Measurements from ENCODE around the gene RBM4B. TPM values are rescaled to one million over a fixed set of nuclear protein-coding genes. Genes with fewer than 3 reads are reported as not detected.

The RBM4B gene
- total and polyA plus RNA-seq, 2 of the 13 experiments (the other 11 are each of a cell fraction or from before 2014, with no cell fraction given) = 25.8 to 32.4 TPM

GRCh38 chr11:66677599-66678375 is at the start of gene RBM4B (continued):
- TF ChIP-seq, protein P1, sequence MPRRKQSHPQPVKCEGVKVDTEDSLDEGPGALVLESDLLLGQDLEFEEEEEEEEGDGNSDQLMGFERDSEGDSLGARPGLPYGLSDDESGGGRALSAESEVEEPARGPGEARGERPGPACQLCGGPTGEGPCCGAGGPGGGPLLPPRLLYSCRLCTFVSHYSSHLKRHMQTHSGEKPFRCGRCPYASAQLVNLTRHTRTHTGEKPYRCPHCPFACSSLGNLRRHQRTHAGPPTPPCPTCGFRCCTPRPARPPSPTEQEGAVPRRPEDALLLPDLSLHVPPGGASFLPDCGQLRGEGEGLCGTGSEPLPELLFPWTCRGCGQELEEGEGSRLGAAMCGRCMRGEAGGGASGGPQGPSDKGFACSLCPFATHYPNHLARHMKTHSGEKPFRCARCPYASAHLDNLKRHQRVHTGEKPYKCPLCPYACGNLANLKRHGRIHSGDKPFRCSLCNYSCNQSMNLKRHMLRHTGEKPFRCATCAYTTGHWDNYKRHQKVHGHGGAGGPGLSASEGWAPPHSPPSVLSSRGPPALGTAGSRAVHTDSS (CRISPR knock-in tag; conservative IDR thresholded peaks at IDR 0.05) = no peak
- TF ChIP-seq AHR (CRISPR knock-in tag; IDR thresholded peaks at IDR 0.05) (no peak), GLI4 (CRISPR knock-in tag; IDR thresholded peaks at IDR 0.05; ENCODE audit: borderline replicate concordance) (no peak), CENPBD1 (CRISPR knock-in tag; IDR thresholded peaks at IDR 0.05; ENCODE audit: borderline replicate concordance, low read depth) (no peak), MAFK (conservative IDR thresholded peaks at IDR 0.05 in 1 of 2, IDR thresholded peaks at IDR 0.05 in 1 of 2; ENCODE audit: low read length in 2 of 2) (no peak), IKZF1 (IDR thresholded peaks at IDR 0.05) (no peak), MYPOP (CRISPR knock-in tag; IDR thresholded peaks at IDR 0.05) (0 out of 2 replicates have a peak, but pooled peaks have one; percentile 14), PCBP1 (IDR thresholded peaks at IDR 0.05; ENCODE audit: borderline replicate concordance, low read depth, low read length) (no peak), NFIC (IDR thresholded peaks at IDR 0.05; ENCODE audit: low read length) (no peak), ETS1 (CRISPR knock-in tag; IDR thresholded peaks at IDR 0.05) (no peak), ZNF510 (CRISPR knock-in tag; IDR thresholded peaks at IDR 0.05; ENCODE audit: low read depth) (no peak), ZNF264 (CRISPR knock-in tag; IDR thresholded peaks at IDR 0.05) (0 out of 2 replicates have a peak, but pooled peaks have one; percentile 28), HES4 (CRISPR knock-in tag; IDR thresholded peaks at IDR 0.05; ENCODE audit: borderline replicate concordance) (no peak), HNF1B (CRISPR knock-in tag; IDR thresholded peaks at IDR 0.05) (peak; percentile 50; the same call in 1 of the 2 replicates)
- TF ChIP-seq, protein P2, sequence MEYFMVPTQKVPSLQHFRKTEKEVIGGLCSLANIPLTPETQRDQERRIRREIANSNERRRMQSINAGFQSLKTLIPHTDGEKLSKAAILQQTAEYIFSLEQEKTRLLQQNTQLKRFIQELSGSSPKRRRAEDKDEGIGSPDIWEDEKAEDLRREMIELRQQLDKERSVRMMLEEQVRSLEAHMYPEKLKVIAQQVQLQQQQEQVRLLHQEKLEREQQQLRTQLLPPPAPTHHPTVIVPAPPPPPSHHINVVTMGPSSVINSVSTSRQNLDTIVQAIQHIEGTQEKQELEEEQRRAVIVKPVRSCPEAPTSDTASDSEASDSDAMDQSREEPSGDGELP (IDR thresholded peaks at IDR 0.05; ENCODE audit: borderline replicate concordance, low read depth) = no peak
- TF ChIP-seq, protein P3, sequence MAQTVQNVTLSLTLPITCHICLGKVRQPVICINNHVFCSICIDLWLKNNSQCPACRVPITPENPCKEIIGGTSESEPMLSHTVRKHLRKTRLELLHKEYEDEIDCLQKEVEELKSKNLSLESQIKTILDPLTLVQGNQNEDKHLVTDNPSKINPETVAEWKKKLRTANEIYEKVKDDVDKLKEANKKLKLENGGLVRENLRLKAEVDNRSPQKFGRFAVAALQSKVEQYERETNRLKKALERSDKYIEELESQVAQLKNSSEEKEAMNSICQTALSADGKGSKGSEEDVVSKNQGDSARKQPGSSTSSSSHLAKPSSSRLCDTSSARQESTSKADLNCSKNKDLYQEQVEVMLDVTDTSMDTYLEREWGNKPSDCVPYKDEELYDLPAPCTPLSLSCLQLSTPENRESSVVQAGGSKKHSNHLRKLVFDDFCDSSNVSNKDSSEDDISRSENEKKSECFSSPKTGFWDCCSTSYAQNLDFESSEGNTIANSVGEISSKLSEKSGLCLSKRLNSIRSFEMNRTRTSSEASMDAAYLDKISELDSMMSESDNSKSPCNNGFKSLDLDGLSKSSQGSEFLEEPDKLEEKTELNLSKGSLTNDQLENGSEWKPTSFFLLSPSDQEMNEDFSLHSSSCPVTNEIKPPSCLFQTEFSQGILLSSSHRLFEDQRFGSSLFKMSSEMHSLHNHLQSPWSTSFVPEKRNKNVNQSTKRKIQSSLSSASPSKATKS (CRISPR knock-in tag; IDR thresholded peaks at IDR 0.05) = no peak
- TF ChIP-seq, protein P4, sequence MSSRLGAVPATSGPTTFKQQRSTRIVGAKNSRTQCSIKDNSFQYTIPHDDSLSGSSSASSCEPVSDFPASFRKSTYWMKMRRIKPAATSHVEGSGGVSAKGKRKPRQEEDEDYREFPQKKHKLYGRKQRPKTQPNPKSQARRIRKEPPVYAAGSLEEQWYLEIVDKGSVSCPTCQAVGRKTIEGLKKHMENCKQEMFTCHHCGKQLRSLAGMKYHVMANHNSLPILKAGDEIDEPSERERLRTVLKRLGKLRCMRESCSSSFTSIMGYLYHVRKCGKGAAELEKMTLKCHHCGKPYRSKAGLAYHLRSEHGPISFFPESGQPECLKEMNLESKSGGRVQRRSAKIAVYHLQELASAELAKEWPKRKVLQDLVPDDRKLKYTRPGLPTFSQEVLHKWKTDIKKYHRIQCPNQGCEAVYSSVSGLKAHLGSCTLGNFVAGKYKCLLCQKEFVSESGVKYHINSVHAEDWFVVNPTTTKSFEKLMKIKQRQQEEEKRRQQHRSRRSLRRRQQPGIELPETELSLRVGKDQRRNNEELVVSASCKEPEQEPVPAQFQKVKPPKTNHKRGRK (CRISPR knock-in tag; IDR thresholded peaks at IDR 0.05) = no peak

Measured in HepG2 (cell line).